Measurements from ENCODE around the gene KDM3A. TPM values are rescaled to one million over a fixed set of nuclear protein-coding genes. Genes with fewer than 3 reads are reported as not detected.

Gene KDM3A
- total RNA-seq, 1 experiment from 2014 or later = 52.6 TPM

DNA sequence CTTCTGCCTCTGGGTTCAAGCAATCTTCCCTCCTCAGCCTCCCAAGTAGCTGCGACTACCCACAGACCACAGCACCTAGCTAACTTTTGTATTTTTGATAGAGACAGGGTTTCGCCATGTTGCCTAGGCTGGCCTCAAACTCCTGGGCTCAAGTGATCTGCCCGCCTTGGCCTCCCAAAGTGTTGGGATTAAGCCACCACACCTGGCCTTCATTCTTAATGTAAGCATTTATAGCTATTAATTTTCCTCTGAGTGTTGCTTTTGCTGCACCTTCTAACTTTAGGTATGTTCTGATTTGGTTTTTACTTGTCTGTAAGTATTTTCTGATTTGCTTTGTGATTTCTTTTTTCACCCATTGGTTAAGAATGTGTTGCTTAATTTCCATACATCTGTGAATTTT lies 92.4 kb downstream of the KDM3A start:
- ATAC-seq = no peak
- intact Hi-C loops (cut with micrococcal nuclease) = no loop called here

More for the DNA sequence above, 92.4 kb downstream of the KDM3A start:
- H3K9me2 ChIP-seq (ENCODE audit: insufficient read depth) = no peaks in the 10 kb centered on the region
- no TSS peak for BruUV-seq (replicated peaks)
- RAD21 ChIA-PET (ENCODE audit: low non-redundant PET in 1 of 2, low total read pairs in 2 of 2, uncharacterized antibody in 2 of 2, unreplicated experiment in 2 of 2) = no interaction called here
- no peak for DNase-seq (ENCODE audit: low read depth, low spot score)
- no peaks in the 10 kb centered on the region for H3K79me2 ChIP-seq (ENCODE audit: insufficient read depth, low read length)
- H3K9me3 ChIP-seq (ENCODE audit: control insufficient read depth in 1 of 2, insufficient read depth in 1 of 2, low read depth in 1 of 2, low read length in 2 of 2) = peaks cover 0 to 4% of the 10 kb centered on the region in 2 experiments; a peak in 1 of 4 replicates
- CTCF ChIA-PET = no interaction called here
- no peak overlapping the region for H3K4me3 ChIP-seq (replicated peaks in 1 of 2; ENCODE audit: low read depth in 1 of 2, low read length in 2 of 2)
- H4K20me1 ChIP-seq (ENCODE audit: insufficient read depth) = no peaks in the 10 kb centered on the region
- TF ChIP-seq EGR1 (IDR thresholded peaks at IDR 0.05; ENCODE audit: low read depth) (no peak), EZH2 (IDR thresholded peaks at IDR 0.05) (no peak), JUND (IDR thresholded peaks at IDR 0.05) (no peak), CBX3 (IDR thresholded peaks at IDR 0.05; ENCODE audit: low read depth) (no peak), ZFX (IDR thresholded peaks at IDR 0.05) (no peak), RAD21 (IDR thresholded peaks at IDR 0.05; ENCODE audit: low read depth) (no peak), POLR2AphosphoS5 (IDR thresholded peaks at IDR 0.05; ENCODE audit: low read depth, low read length) (no peak), ELF1 (IDR thresholded peaks at IDR 0.05; ENCODE audit: borderline replicate concordance, low read depth) (no peak), EZH2phosphoT487 (IDR thresholded peaks at IDR 0.05; ENCODE audit: borderline replicate concordance) (no peak), ZNF274 (IDR thresholded peaks at IDR 0.05; ENCODE audit: low read depth, low read length) (no peak)
- TF ChIP-seq, protein P1, sequence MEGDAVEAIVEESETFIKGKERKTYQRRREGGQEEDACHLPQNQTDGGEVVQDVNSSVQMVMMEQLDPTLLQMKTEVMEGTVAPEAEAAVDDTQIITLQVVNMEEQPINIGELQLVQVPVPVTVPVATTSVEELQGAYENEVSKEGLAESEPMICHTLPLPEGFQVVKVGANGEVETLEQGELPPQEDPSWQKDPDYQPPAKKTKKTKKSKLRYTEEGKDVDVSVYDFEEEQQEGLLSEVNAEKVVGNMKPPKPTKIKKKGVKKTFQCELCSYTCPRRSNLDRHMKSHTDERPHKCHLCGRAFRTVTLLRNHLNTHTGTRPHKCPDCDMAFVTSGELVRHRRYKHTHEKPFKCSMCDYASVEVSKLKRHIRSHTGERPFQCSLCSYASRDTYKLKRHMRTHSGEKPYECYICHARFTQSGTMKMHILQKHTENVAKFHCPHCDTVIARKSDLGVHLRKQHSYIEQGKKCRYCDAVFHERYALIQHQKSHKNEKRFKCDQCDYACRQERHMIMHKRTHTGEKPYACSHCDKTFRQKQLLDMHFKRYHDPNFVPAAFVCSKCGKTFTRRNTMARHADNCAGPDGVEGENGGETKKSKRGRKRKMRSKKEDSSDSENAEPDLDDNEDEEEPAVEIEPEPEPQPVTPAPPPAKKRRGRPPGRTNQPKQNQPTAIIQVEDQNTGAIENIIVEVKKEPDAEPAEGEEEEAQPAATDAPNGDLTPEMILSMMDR (IDR thresholded peaks at IDR 0.05 in 2 of 3, conservative IDR thresholded peaks at IDR 0.05 in 1 of 3; ENCODE audit: borderline replicate concordance in 1 of 3, insufficient read depth in 1 of 3, low read depth in 2 of 3, low read length in 2 of 3) = no peak
- TF ChIP-seq, protein P2, sequence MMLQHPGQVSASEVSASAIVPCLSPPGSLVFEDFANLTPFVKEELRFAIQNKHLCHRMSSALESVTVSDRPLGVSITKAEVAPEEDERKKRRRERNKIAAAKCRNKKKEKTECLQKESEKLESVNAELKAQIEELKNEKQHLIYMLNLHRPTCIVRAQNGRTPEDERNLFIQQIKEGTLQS (IDR thresholded peaks at IDR 0.05) = no peak
- no peak overlapping the region for H3K4me2 ChIP-seq (ENCODE audit: low read length)
- POLR2A ChIA-PET = no interaction called here
- H3K27me3 ChIP-seq (ENCODE audit: insufficient read depth, low read length) = no peaks in the 10 kb centered on the region
- no peak overlapping the region for H3K9ac ChIP-seq (ENCODE audit: low read length)
- H2AFZ ChIP-seq (ENCODE audit: low read depth, low read length, poor library complexity, severe bottlenecking) = no peak overlapping the region
- H3K36me3 ChIP-seq (ENCODE audit: control insufficient read depth in 1 of 2, insufficient read depth in 2 of 2, low read length in 2 of 2) = no peaks in the 10 kb centered on the region
- no peak overlapping the region for H3K27ac ChIP-seq (ENCODE audit: low read depth, low read length)
- no peaks in the 10 kb centered on the region for H3K4me1 ChIP-seq (ENCODE audit: control insufficient read depth in 1 of 2, insufficient read depth in 2 of 2, low read length in 2 of 2)
